ENCODE measurements around the gene TTLL4.

Gene TTLL4

DNA sequence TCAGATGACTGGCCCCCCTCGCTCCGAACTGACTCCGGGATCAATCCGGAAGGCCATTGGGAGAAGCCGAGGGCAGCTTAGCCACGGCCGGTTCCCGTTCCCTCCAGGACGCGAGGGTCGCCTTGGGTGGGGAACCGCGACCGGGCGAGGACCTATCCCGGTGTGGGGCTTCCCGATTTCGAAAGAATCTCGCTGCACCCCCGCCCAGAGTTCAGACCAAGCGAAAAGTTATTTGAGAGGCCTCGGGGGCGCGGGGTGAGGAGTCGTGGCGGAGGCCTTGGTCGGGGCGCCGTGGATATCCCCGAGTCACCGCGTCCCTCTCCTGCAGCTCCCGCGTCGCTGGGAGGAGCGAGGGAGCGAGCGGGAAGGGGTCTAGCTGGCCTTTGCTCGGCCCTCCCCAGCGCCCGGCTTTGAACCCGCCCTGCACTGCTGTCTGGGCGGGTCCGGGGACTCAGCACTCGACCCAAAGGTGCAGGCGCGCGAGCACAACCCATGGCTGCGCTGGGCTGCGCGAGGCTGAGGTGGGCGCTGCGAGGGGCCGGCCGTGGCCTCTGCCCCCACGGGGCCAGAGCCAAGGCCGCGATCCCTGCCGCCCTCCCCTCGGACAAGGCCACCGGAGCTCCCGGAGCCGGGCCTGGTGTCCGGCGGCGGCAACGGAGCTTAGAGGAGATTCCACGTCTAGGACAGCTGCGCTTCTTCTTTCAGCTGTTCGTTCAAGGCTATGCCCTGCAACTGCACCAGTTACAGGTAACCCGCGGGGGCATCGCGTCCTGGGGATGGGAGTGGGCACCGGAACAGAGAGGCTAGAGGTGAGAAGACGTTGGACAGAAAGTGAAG is 71.3 kb downstream of the TTLL4 start, which contains the start of gene CYP27A1:
Gene CYP27A1, plus strand, starts transcription at position 457 of the 837 bp plus-strand sequence. Its CDS starts 36 bp downstream, at position 493.
- no peak for DNase-seq (ENCODE audit: low read depth in 2 of 2, low spot score in 1 of 2)

GRCh38 chr2:218782528-218782844 is 71.9 kb downstream of the TTLL4 start:
- DNase-seq (ENCODE audit: low read depth in 2 of 2, low spot score in 1 of 2): no peak

DNA sequence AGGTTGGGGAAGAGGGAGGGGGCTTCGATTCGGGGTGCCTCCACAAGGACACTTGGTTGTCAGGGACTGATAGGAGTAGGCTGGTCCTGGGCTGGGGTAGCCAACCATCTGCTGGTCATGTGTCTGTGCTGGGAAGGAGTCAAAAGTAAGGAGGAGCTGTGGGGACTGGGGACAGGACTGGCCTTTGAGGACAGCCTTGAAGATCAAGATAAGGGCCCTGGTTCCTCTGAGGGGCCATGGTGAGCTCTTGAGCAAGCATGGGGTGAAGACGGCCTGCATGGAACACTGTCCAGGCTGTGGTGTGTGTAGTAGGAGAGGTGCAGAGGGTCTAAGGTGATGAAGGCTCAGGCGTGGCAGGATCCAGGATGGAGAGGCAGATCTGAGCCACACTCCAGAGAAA is 73.1 kb downstream of the TTLL4 start:
- DNase-seq (ENCODE audit: low read depth in 2 of 2, low spot score in 1 of 2): no peak

DNA sequence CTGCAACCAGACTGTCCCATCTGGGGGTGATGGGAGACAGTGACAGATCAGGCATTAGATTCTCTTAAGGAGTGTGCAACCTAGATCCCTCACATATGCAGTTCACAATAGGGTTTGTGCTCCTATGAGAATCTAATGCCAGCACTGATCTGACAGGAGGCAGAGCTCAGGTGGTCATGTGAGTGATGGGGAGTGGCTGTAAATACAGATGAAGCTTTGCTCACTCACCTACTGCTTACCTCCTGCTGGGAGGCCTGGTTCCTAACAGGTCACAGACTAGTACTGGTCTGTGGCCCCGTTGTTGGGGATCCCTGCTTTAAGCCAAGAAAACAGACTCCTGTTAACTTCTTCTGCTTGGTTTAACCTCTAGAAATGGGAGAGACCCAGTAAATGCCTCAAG is 74.5 kb downstream of the TTLL4 start:
- DNase-seq (ENCODE audit: low read depth in 2 of 2, low spot score in 1 of 2): no peak

DNA sequence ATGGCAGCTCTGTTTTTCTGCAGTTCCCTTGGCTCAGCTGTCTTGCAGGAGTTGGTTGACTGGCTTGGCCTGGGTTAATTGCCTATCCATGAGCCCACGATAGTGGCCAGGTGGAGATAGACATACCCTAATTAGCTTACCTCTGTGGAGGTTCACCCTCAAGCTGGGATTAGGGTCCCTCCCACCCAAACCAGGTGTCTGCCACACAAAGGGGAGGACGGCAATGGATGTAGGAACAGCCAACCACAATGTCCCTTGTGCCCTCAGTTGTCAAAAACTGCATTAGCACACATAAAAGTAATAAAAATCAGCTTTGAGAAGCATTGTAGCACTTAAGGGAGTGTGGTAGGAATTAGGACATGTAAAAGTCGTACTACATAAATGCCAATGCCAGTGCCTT is 75.5 kb downstream of the TTLL4 start:
- DNase-seq (ENCODE audit: low read depth in 2 of 2, low spot score in 1 of 2): no peak

DNA sequence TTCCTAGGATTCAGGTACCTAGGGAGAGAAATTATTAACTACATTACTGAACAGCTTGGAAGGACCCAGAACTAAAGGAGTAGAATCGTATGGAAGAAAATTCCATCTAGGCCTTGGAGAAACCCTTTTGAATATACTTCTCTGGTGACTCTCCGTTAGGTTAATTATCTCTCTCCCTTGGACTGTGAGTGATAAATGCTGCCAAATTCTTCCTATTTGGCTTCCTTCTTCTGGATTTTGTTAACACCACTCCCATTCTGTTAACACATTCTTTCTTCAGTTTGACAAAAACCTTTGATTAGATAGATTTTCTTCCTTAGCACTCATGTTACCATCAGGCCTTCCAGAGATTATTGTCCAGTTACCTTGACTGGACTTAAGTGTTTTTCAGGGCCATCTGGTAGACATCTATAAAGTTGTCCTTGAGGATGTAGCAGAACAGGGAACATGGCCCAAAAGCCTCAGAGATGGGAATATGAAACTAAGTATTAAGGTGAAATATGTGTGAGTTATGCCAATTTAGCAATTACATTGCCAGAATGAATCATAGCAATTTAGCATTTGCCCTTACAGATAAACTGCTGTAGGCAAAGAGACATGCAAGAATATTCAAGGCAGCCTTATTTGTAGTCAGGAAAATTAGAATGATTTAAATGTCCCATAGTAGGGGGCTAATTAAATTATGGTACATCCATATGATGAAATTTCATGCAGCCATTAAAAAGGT is 78.1 kb downstream of the TTLL4 start:
- DNase-seq (ENCODE audit: low read depth in 2 of 2, low spot score in 1 of 2): no peak

DNA sequence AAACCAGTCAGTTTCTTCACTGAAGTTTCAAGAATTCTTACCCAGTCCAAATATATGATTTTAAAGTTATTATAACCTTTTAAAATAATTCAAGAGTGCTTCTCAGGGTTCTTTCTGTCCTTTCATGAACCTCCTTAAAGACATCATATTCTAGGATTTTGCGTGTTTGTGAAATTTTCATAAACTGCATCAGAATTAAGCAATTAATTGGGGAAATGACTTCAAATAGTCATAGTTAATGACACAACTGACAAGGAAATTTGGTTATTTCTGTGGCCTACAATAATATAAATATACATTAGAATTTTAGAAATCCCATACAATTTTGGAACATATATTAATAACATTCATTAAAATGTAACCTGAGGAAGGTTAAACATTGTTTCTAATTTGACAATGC is 81.8 kb downstream of the TTLL4 start:
- DNase-seq (ENCODE audit: low read depth in 2 of 2, low spot score in 1 of 2): no peak

DNA sequence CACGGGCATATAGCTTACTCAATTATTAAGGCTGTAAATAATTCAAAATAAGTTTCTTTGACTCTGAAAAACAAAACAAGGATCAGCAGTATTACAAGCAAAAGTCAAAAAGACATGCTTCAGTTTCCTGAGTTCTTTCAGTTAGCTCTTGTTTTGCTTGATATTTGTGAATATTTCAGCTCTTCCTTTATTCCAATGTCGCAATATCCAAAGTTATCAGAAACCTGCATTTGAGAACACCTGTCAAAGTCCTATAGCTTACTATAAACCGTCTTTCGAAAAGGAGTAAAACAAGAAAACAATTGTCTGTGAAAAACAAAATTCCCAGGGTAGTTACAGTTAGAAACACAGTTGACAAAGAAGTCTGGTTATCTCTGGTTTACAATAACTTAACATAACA is 86.1 kb downstream of the TTLL4 start:
- no peak for DNase-seq (ENCODE audit: low read depth in 2 of 2, low spot score in 1 of 2)

GRCh38 chr2:218798767-218799504 is 88.3 kb downstream of the TTLL4 start:
- DNase-seq (ENCODE audit: low read depth in 2 of 2, low spot score in 1 of 2): no peak

- DNase-seq (ENCODE audit: low read depth in 2 of 2, low spot score in 1 of 2): no peak
Measured at GRCh38 chr2:218799990-218800389, 89.4 kb downstream of the TTLL4 start.

- no peak for DNase-seq (ENCODE audit: low read depth in 2 of 2, low spot score in 1 of 2)
Measured at GRCh38 chr2:218802386-218802994, 91.9 kb downstream of the TTLL4 start.

DNA sequence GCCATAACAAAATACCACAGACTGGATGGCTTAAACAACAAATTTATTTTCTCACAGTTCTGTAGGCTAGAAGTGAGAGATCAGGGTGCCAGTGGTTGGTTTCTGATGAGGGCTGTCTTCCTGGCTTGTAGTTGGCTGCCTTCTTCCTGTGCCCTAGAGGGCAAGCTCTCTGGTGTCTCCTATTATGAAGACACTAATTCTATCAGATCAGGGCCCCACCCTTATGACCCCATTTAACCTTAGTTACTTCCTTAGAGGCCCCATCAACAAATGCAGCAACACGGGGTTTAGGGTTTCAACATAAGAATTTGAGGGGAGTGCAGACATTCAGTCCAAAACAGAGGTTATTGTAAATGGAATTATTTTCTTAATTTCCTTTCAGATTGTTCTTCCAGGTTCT is 94.2 kb downstream of the TTLL4 start:
- DNase-seq (ENCODE audit: low read depth in 2 of 2, low spot score in 1 of 2): no peak

All from stimulated activated CD8-positive, alpha-beta memory T cell treated with anti-CD3 and anti-CD28 coated beads, Interleukin-4, amount 100 ng/mL, for 1 hour (primary cell).